Loucy (cell line): ENCODE measurements around the gene IL21R.

Source experiments
- EZH2phosphoT487 ChIP-seq: fragments of 200-600 bp; IDR thresholded peaks from 2 replicates; pipeline ENCODE4 v1.6.1; 2018; ENCODE audit warnings: antibody characterized with exemption, mild to moderate bottlenecking, moderate library complexity, borderline replicate concordance
- TF ChIP-seq, protein P1 (sequence below): fragments of 200-600 bp; sonication (generic); conservative IDR thresholded peaks from 2 replicates; pipeline ENCODE4 v1.5.1; 2014; ENCODE audit warnings: mild to moderate bottlenecking, antibody characterized with exemption, low read length

DNA sequence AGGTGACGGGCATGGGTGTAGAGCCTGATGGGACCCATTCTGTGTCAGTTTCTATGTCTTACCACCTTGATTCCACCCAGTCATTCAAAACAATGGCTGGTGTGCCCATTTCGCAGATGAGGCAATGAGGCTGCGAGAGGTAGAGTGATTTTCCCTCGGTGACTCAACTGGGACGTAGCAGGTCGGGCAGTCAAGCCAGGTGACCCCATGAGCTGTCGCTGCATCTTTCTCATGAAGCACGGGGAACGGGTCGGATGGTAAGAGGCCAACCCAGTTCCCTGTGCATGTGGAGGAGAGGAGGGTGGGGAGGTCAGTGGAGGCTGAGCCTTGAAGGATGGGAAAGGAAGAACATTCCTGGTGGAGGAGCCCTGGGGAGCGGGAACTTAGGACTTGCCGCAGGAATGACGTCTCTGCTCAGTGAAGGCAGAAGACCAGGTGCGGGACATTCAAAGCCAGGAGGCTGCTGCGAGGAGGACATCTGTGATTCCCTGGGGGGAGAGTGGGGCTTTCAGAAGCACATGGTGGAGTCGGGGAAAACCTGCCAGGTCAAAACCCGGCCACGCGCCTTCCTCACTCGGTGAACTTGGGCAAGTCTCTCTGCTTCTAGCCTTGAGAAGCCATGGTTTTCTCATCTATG, 1.1 kb downstream of the IL21R start:
- TF ChIP-seq, protein P1, sequence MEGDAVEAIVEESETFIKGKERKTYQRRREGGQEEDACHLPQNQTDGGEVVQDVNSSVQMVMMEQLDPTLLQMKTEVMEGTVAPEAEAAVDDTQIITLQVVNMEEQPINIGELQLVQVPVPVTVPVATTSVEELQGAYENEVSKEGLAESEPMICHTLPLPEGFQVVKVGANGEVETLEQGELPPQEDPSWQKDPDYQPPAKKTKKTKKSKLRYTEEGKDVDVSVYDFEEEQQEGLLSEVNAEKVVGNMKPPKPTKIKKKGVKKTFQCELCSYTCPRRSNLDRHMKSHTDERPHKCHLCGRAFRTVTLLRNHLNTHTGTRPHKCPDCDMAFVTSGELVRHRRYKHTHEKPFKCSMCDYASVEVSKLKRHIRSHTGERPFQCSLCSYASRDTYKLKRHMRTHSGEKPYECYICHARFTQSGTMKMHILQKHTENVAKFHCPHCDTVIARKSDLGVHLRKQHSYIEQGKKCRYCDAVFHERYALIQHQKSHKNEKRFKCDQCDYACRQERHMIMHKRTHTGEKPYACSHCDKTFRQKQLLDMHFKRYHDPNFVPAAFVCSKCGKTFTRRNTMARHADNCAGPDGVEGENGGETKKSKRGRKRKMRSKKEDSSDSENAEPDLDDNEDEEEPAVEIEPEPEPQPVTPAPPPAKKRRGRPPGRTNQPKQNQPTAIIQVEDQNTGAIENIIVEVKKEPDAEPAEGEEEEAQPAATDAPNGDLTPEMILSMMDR, result no peak
- no peak for TF ChIP-seq EZH2phosphoT487
